Testis (tissue), 2 donors: ENCODE data around the gene BACE2.

Experiments used
- CTCF ChIP-seq, 3 experiments: fragments of 450-650 bp in 2 of 3; fragments of 200-600 bp in 1 of 3; sonication (generic) in 1 of 3; IDR thresholded peaks; one replicate each; pipeline ENCODE4 v1.5.1; 2016 to 2019; ENCODE audit warnings: antibody characterized with exemption in 3 of 3, mild to moderate bottlenecking in 2 of 3, moderate library complexity in 1 of 3
- POLR2A ChIP-seq: fragments of 450-650 bp; IDR thresholded peaks from one replicate; pipeline ENCODE4 v1.6.1; 2017; ENCODE audit warnings: antibody characterized with exemption, mild to moderate bottlenecking, moderate library complexity

- TF ChIP-seq CTCF (IDR thresholded peaks at IDR 0.05) = no peak
- TF ChIP-seq POLR2A = no peak
These were observed 64.1 kb downstream of the BACE2 start for GRCh38 chr21:41232013-41232412.
